ENCODE results near the gene SLC16A1. TPM values are rescaled to one million over a fixed set of nuclear protein-coding genes. Genes with fewer than 3 reads are reported as not detected.

SLC16A1 gene
- total and polyA plus RNA-seq, 2 experiments from 2014 or later = 231 to 593 TPM

DNA sequence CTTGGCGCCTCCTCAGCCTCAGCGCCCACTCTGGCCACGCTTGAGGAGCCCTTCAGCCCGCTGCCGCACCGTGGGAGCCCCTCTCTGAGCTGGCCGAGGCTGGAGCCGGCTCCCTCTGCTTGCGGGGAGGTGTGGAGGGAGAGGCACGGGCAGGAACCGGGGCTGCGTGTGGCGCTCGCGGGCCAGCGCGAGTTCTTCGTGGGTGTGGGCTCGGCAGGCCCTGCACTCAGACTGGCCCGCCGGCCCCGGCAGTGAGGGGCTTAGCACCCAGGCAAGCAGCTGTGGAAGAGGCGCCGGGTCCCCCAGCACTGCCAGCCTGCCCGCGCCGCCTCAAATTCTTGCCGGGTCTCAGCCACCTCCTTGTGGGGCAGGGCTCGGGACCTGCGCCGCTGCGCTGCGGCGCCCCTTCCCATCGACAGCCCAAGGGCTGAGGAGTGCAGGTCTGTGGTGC lies 61.4 kb downstream of the SLC16A1 start (continued):
- TF ChIP-seq, protein P1, sequence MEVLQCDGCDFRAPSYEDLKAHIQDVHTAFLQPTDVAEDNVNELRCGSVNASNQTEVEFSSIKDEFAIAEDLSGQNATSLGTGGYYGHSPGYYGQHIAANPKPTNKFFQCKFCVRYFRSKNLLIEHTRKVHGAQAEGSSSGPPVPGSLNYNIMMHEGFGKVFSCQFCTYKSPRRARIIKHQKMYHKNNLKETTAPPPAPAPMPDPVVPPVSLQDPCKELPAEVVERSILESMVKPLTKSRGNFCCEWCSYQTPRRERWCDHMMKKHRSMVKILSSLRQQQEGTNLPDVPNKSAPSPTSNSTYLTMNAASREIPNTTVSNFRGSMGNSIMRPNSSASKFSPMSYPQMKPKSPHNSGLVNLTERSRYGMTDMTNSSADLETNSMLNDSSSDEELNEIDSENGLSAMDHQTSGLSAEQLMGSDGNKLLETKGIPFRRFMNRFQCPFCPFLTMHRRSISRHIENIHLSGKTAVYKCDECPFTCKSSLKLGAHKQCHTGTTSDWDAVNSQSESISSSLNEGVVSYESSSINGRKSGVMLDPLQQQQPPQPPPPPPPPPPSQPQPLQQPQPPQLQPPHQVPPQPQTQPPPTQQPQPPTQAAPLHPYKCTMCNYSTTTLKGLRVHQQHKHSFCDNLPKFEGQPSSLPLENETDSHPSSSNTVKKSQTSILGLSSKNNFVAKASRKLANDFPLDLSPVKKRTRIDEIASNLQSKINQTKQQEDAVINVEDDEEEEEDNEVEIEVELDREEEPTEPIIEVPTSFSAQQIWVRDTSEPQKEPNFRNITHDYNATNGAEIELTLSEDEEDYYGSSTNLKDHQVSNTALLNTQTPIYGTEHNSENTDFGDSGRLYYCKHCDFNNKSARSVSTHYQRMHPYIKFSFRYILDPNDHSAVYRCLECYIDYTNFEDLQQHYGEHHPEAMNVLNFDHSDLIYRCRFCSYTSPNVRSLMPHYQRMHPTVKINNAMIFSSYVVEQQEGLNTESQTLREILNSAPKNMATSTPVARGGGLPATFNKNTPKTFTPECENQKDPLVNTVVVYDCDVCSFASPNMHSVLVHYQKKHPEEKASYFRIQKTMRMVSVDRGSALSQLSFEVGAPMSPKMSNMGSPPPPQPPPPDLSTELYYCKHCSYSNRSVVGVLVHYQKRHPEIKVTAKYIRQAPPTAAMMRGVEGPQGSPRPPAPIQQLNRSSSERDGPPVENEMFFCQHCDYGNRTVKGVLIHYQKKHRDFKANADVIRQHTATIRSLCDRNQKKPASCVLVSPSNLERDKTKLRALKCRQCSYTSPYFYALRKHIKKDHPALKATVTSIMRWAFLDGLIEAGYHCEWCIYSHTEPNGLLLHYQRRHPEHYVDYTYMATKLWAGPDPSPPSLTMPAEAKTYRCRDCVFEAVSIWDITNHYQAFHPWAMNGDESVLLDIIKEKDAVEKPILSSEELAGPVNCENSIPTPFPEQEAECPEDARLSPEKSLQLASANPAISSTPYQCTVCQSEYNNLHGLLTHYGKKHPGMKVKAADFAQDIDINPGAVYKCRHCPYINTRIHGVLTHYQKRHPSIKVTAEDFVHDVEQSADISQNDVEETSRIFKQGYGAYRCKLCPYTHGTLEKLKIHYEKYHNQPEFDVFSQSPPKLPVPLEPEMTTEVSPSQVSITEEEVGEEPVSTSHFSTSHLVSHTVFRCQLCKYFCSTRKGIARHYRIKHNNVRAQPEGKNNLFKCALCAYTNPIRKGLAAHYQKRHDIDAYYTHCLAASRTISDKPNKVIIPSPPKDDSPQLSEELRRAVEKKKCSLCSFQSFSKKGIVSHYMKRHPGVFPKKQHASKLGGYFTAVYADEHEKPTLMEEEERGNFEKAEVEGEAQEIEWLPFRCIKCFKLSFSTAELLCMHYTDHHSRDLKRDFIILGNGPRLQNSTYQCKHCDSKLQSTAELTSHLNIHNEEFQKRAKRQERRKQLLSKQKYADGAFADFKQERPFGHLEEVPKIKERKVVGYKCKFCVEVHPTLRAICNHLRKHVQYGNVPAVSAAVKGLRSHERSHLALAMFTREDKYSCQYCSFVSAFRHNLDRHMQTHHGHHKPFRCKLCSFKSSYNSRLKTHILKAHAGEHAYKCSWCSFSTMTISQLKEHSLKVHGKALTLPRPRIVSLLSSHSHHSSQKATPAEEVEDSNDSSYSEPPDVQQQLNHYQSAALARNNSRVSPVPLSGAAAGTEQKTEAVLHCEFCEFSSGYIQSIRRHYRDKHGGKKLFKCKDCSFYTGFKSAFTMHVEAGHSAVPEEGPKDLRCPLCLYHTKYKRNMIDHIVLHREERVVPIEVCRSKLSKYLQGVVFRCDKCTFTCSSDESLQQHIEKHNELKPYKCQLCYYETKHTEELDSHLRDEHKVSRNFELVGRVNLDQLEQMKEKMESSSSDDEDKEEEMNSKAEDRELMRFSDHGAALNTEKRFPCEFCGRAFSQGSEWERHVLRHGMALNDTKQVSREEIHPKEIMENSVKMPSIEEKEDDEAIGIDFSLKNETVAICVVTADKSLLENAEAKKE (CRISPR knock-in tag; IDR thresholded peaks at IDR 0.05) = no peak
- no peak for TF ChIP-seq JUNB (IDR thresholded peaks at IDR 0.05; ENCODE audit: unreplicated experiment)
- TF ChIP-seq CREB1 (CRISPR knock-in tag; IDR thresholded peaks at IDR 0.05; ENCODE audit: low read depth) = no peak

DNA sequence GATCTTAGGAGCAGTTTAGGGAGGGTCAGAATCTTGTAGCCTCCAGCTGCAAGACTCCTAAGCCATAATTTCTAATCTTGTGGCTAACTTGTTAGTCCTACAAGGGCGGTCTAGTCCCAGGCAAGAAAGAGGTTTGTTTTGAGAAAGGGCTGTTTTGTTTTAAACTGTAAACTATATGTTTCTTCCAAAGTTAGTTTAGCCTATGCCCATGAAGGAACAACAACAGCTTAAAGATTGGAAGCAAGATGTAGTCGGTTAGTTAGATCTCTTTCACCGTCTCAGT lies 62.0 kb downstream of the SLC16A1 start:
- Mint-ChIP-seq H3K36me3 (ENCODE audit: low read depth) (peaks cover 33% of the 10 kb centered on the region), H3K27me3 (ENCODE audit: insufficient read depth, low read depth, poor library complexity) (peaks cover 3% of the 10 kb centered on the region), H3K4me1 (no peaks in the 10 kb centered on the region; the same call in 2 of the 3 replicates), H3K27ac (no peak overlapping the region), H3K9me3 (peaks cover 43% of the 10 kb centered on the region), H3K4me3 (no peak overlapping the region)
- Histone ChIP-seq H3K4me2 (no peak overlapping the region), H3K9me2 (ENCODE audit: insufficient read depth) (no peaks in the 10 kb centered on the region), H2AFZ (no peak overlapping the region), H3K4me3 (no peak overlapping the region), H4K20me1 (replicated peaks; ENCODE audit: insufficient read depth) (no peaks in the 10 kb centered on the region), H3K79me2 (replicated peaks; ENCODE audit: insufficient read depth) (no peaks in the 10 kb centered on the region), H3F3A (replicated peaks; ENCODE audit: low read depth) (0 out of 2 replicates have a peak, but pooled peaks cover 3% of the 10 kb centered on the region), H3K36me3 (ENCODE audit: insufficient read depth) (peaks cover 5% of the 10 kb centered on the region), H3K27ac (ENCODE audit: low read depth) (no peak overlapping the region), H3K27me3 (ENCODE audit: insufficient read depth) (no peaks in the 10 kb centered on the region), H3K4me1 (ENCODE audit: insufficient read depth) (no peaks in the 10 kb centered on the region)
- no peak for DNase-seq (ENCODE audit: low spot score)
- ATAC-seq = no peak
- TF ChIP-seq STAT1 (IDR thresholded peaks at IDR 0.05; ENCODE audit: unreplicated experiment) (no peak), NANOG (IDR thresholded peaks at IDR 0.05; ENCODE audit: borderline replicate concordance) (no peak), EZH2 (IDR thresholded peaks at IDR 0.05; ENCODE audit: low read depth, unreplicated experiment) (no peak), POLR2AphosphoS5 (IDR thresholded peaks at IDR 0.05; ENCODE audit: low read depth) (no peak), ZNF114 (CRISPR knock-in tag; IDR thresholded peaks at IDR 0.05) (no peak)
- TF ChIP-seq, protein P2, sequence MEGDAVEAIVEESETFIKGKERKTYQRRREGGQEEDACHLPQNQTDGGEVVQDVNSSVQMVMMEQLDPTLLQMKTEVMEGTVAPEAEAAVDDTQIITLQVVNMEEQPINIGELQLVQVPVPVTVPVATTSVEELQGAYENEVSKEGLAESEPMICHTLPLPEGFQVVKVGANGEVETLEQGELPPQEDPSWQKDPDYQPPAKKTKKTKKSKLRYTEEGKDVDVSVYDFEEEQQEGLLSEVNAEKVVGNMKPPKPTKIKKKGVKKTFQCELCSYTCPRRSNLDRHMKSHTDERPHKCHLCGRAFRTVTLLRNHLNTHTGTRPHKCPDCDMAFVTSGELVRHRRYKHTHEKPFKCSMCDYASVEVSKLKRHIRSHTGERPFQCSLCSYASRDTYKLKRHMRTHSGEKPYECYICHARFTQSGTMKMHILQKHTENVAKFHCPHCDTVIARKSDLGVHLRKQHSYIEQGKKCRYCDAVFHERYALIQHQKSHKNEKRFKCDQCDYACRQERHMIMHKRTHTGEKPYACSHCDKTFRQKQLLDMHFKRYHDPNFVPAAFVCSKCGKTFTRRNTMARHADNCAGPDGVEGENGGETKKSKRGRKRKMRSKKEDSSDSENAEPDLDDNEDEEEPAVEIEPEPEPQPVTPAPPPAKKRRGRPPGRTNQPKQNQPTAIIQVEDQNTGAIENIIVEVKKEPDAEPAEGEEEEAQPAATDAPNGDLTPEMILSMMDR (conservative IDR thresholded peaks at IDR 0.05; ENCODE audit: low read depth in 2 of 2) = no peak
- TF ChIP-seq, protein P1 (CRISPR knock-in tag; IDR thresholded peaks at IDR 0.05) = no peak

All from GM23338 (cell line).